Nephron (organoid): ENCODE data around the gene CACNA1H.
"Not testable (repeated sequence)": the region's sequence is repeated elsewhere in the genome, so short reads cannot be mapped to it uniquely, and the experiment has no call there.

Experiments used
- H3K27ac Mint-ChIP-seq, 3 experiments: 2 replicates each; pipeline ENCODE4 v1.8.0; 2020; ENCODE audit warnings: mixed read lengths in 3 of 3, mild to moderate bottlenecking in 2 of 3, moderate library complexity in 1 of 3
- H3K27me3 Mint-ChIP-seq: 2 replicates; pipeline ENCODE4 v1.8.0; 2021; ENCODE audit warnings: low read depth, mild to moderate bottlenecking, moderate library complexity, mixed read lengths
- H3K36me3 Mint-ChIP-seq: 2 replicates; pipeline ENCODE4 v1.8.0; 2020; ENCODE audit warnings: low read depth, mixed read lengths
- H3K4me1 Mint-ChIP-seq: 2 replicates; pipeline ENCODE4 v1.8.0; 2020; ENCODE audit warnings: mixed read lengths
- H3K4me3 Mint-ChIP-seq, 3 experiments: 2 replicates each; pipeline ENCODE4 v1.8.0; 2020; ENCODE audit warnings: mild to moderate bottlenecking in 3 of 3, mixed read lengths in 3 of 3, moderate library complexity in 2 of 3
- H3K9me3 Mint-ChIP-seq: 2 replicates; pipeline ENCODE4 v1.8.0; 2020; ENCODE audit warnings: mixed read lengths
- TF ChIP-seq, protein P1 (sequence below), 3 experiments: fragments of 200-600 bp; sonication (generic); IDR thresholded peaks; one replicate each; pipeline ENCODE4 v1.5.0; 2021; ENCODE audit warnings: antibody characterized with exemption in 3 of 3; ENCODE audit not compliant: unreplicated experiment in 3 of 3

Gene CACNA1H

DNA sequence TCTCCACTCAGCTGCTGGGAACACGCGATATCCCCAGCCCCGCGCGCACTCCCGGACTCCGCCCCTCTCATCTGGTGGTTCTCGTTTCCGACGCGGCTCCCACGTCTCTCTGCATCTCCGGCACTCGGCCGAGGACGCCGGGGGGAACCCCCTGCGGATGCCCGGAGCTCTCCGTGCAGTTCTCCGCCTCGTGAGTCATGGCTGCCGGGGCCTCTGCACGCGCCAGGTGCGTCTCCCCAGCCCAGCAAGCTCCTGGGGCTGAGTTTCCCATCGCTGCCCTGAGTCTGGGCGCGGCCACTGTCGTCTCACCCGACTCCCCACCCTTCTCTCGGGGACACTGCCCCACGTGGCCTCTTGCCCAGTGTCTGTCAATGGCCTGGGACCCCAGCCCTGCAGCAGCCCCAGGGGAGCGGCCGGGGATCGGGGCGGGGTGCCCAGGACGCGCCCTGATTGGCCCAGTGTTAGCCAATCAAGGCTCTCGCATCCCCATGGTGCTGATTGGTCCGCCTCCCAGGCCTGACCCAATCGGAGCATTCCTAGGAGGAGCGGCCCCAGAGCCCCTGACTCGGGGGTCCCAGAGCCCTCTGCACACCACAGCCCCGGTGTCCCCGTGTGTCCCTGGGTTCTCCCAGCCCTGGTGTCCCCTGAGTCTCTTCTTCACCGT, 100.9 kb downstream of the CACNA1H start:
- not testable (repeated sequence) for H3K36me3 Mint-ChIP-seq, H3K9me3 Mint-ChIP-seq, H3K4me1 Mint-ChIP-seq, H3K27ac Mint-ChIP-seq, H3K4me3 Mint-ChIP-seq
- peaks cover 16% of the 10 kb centered on the region for H3K27me3 Mint-ChIP-seq

GRCh38 chr16:1254821-1255220, 101.9 kb downstream of the CACNA1H start:
- not testable (repeated sequence) for H3K36me3 Mint-ChIP-seq, H3K27ac Mint-ChIP-seq, H3K4me1 Mint-ChIP-seq, H3K9me3 Mint-ChIP-seq, H3K4me3 Mint-ChIP-seq
- H3K27me3 Mint-ChIP-seq, result peaks cover 21% of the 10 kb centered on the region

- H3K4me1 Mint-ChIP-seq, H3K9me3 Mint-ChIP-seq, H3K27ac Mint-ChIP-seq, H3K4me3 Mint-ChIP-seq, H3K36me3 Mint-ChIP-seq: not testable (repeated sequence)
- peaks cover 26% of the 10 kb centered on the region for H3K27me3 Mint-ChIP-seq
Observed at GRCh38 chr16:1255276-1256122, 102.6 kb downstream of the CACNA1H start, which contains the start of gene TPSD1. TPSD1 (plus strand) TSS chr16:1256069; CDS start chr16:1256281, 212 bp downstream.

GRCh38 chr16:1256296-1256873, 103.5 kb downstream of the CACNA1H start:
- not testable (repeated sequence) for H3K4me1 Mint-ChIP-seq, H3K36me3 Mint-ChIP-seq, H3K9me3 Mint-ChIP-seq, H3K4me3 Mint-ChIP-seq, H3K27ac Mint-ChIP-seq
- H3K27me3 Mint-ChIP-seq, result peaks cover 34% of the 10 kb centered on the region

DNA sequence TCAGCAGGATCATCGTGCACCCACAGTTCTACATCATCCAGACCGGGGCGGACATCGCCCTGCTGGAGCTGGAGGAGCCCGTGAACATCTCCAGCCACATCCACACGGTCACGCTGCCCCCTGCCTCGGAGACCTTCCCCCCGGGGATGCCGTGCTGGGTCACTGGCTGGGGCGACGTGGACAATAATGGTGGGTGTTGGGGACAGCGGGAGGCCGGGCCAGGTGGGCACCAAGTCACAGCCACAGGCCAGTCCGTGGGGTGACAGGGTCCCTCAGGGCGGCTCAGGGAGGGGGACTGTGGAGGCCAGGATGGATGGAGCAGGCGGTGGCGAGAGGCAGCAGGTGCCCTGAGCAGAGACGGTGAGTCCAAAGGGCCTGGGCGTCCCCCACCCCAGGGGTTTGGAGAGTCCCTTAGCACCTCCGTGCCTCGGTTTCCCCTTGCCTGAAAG, 104.0 kb downstream of the CACNA1H start:
- no peak overlapping the region for H3K4me3 Mint-ChIP-seq
- no peaks in the 10 kb centered on the region for H3K36me3 Mint-ChIP-seq
- peaks cover 37% of the 10 kb centered on the region for H3K27me3 Mint-ChIP-seq
- H3K9me3 Mint-ChIP-seq, result no peaks in the 10 kb centered on the region
- H3K27ac Mint-ChIP-seq, result no peak overlapping the region
- TF ChIP-seq, protein P1, sequence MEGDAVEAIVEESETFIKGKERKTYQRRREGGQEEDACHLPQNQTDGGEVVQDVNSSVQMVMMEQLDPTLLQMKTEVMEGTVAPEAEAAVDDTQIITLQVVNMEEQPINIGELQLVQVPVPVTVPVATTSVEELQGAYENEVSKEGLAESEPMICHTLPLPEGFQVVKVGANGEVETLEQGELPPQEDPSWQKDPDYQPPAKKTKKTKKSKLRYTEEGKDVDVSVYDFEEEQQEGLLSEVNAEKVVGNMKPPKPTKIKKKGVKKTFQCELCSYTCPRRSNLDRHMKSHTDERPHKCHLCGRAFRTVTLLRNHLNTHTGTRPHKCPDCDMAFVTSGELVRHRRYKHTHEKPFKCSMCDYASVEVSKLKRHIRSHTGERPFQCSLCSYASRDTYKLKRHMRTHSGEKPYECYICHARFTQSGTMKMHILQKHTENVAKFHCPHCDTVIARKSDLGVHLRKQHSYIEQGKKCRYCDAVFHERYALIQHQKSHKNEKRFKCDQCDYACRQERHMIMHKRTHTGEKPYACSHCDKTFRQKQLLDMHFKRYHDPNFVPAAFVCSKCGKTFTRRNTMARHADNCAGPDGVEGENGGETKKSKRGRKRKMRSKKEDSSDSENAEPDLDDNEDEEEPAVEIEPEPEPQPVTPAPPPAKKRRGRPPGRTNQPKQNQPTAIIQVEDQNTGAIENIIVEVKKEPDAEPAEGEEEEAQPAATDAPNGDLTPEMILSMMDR (IDR thresholded peaks at IDR 0.05; ENCODE audit: unreplicated experiment in 3 of 3), result no peak
- H3K4me1 Mint-ChIP-seq, result no peaks in the 10 kb centered on the region

DNA sequence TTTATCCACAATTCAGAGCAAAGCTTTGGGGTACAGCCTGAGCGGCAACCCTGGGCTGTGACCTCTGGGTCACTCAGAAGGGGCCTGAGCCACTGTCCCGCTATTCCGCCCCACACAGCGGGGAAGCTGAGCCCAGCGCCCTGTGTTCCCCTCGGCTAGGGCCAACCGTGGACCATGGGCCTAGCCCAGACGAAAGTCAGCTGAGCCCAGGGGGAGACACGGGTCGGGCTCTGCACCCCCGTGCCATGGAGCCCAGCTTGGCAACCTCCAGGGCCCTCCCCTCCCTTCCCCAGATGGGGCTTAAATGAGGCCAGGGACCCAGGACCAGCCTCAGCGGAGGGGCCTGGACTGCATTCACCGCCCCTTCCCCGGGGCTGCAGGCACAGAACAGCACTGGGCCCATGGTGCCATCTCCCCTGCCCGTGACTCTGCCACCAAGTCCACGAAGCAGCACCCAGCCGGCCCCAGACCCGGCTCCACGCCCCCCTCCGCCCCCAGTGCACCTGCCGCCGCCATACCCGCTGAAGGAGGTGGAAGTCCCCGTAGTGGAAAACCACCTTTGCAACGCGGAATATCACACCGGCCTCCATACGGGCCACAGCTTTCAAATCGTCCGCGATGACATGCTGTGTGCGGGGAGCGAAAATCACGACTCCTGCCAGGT, 104.8 kb downstream of the CACNA1H start:
- Mint-ChIP-seq H3K27ac (no peak overlapping the region), H3K4me3 (no peak overlapping the region), H3K9me3 (no peaks in the 10 kb centered on the region), H3K27me3 (peaks cover 41% of the 10 kb centered on the region), H3K36me3 (no peaks in the 10 kb centered on the region), H3K4me1 (no peaks in the 10 kb centered on the region)
- TF ChIP-seq, protein P1 (IDR thresholded peaks at IDR 0.05; ENCODE audit: unreplicated experiment in 3 of 3), result no peak

DNA sequence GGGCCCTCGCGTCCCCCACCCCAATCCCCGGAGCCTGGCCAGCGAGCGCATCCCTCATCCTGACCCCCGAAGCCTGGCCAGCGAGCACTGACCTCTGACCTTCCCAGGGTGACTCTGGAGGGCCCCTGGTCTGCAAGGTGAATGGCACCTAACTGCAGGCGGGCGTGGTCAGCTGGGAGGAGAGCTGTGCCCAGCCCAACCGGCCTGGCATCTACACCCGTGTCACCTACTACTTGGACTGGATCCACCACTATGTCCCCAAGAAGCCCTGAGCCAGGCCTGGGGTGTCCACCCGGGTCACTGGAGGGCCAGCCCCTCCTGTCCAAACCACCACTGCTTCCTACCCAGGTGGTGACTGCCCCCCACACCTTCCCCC, 105.3 kb downstream of the CACNA1H start:
- Mint-ChIP-seq H3K4me1 (no peaks in the 10 kb centered on the region), H3K27me3 (peaks cover 36% of the 10 kb centered on the region), H3K9me3 (no peaks in the 10 kb centered on the region), H3K4me3 (no peak overlapping the region), H3K36me3 (no peaks in the 10 kb centered on the region), H3K27ac (no peak overlapping the region)
- TF ChIP-seq, protein P1 (IDR thresholded peaks at IDR 0.05; ENCODE audit: unreplicated experiment in 3 of 3), result no peak
